HG02571 (cell line): ENCODE data around the gene LIF.

Experiments used
- ATAC-seq: cut with Tn5 transposase; IDR thresholded peaks from one replicate; pipeline ENCODE4 v1.9.1; 2021; ENCODE audit warnings: mild to moderate bottlenecking, moderate library complexity; ENCODE audit not compliant: unreplicated experiment

LIF gene

GRCh38 chr22:30195245-30196140 is 51.1 kb downstream of the LIF start:
- no peak for ATAC-seq

GRCh38 chr22:30193031-30193775 is 53.4 kb downstream of the LIF start:
- no peak for ATAC-seq

- ATAC-seq = no peak
Measured at GRCh38 chr22:30192427-30192826, 54.1 kb downstream of the LIF start.

DNA sequence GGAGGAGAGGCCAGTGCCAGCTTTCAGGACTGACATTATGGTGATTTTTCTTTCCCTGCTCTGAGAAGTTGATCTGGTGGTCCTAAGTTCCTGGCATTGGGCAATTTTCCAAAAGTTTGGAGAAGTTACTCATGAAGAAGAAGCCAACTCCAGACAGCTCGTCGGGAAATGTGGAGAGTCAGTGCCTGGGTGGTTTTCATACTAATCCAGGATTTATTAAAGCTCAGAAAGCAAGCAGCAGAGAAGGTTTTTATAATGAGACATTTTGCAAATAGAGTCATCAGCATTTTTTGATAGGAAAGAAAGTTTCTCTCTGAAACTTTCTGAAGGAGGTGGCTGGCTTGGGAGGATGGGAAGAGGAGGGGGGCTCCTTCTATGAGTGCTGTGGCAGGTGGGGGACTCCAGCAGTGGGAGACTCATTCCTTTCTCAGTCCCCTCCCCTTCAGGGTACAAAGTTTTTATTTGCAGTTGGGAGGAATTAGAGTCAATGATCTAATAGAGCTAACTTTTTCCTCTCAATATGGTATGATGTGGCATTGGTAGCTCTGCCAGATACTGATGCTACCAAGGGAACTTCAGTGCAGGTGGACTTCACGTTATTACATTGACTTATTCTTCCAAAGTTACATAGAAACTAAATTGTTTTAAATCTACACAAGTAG is 55.4 kb downstream of the LIF start:
- ATAC-seq = no peak

DNA sequence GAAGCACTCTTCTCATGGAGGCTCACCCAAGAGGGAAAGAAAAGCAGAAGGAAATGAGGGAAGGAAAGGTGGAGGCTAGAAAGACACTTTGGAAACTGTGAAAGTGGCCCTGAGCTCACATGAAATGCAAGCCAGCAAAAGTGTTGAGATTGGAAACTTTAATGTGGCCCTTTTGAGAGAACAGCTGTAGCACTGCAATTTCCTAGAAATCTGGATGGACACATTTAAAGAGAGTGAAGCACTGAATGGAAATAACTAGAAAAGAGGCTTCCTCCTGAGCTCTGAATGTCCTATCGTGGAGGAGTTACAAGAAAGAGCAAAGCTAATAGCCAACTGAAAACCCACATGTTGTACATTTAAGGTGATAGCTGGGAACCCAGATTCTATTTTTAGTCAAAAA is 56.0 kb downstream of the LIF start:
- ATAC-seq = no peak
